ENCODE results near the gene WNT7A. TPM values are rescaled to one million over a fixed set of nuclear protein-coding genes. Genes with fewer than 3 reads are reported as not detected.
A peak's percentile ranks its signal among the peaks of the same experiment; 100 is the strongest.

Gene WNT7A
- polyA plus RNA-seq, 1 donor, result not detected

DNA sequence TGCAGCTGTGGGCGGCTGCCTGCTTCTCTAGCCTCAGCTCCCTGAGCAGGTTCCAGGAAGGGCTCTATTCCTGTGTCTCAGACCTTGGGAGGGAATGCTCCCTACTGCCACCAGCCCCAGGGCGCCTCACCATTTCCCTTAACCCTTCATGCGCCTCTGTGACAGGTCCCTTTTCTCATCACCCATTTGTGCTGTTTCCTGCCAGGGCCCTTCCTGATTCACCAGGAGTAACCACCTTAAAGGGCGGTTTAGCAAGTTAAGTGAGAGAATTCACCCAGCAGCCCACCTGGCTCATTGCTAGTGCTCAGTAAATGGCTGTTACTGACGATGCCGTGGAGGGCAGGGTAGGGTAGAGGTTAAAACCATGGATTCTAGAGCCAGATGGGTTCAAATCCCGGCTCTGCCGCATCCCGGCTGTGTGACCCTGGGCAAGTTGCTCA, 87.8 kb downstream of the WNT7A start:
- no peak for DNase-seq

DNA sequence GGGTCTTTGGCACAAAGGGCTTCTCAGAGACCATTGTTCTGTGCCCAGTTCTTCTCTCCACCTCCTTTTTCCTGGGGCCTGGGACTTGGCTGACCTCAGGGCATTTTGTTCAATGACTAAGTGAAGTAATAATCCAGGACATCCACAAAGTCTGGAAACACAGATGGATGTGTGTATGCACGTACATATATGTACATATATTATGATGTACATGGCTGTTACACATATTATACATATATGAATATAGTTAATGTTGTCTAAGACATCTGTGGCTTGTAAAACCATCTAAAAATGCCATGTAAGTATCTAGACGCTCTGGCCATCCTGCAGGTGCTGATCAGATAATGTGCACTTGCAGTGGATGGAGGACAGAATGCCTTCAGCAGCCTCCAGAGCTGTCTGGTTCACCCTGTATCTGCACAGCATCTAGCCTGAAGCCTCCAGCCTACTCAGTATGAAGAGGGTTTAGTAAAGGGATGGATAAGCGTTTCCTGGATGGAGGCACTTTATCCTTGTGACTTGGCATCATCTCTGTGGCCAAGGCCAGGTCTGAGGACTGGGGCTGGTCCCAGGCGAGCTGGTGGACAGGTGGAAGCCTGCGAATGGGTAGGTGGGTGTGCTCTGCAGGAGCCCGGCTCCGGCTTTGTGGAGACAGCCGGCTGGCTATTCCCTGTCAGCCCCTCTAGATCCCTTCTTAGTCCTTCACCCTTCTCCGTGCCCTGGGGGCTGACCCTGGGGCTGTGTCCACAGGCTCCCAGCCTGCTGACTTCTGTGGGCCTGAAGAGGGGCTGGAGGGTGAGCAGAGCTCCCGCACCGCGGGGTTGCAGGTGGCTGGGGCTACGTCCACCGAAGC, 88.4 kb downstream of the WNT7A start:
- no peak for DNase-seq

DNA sequence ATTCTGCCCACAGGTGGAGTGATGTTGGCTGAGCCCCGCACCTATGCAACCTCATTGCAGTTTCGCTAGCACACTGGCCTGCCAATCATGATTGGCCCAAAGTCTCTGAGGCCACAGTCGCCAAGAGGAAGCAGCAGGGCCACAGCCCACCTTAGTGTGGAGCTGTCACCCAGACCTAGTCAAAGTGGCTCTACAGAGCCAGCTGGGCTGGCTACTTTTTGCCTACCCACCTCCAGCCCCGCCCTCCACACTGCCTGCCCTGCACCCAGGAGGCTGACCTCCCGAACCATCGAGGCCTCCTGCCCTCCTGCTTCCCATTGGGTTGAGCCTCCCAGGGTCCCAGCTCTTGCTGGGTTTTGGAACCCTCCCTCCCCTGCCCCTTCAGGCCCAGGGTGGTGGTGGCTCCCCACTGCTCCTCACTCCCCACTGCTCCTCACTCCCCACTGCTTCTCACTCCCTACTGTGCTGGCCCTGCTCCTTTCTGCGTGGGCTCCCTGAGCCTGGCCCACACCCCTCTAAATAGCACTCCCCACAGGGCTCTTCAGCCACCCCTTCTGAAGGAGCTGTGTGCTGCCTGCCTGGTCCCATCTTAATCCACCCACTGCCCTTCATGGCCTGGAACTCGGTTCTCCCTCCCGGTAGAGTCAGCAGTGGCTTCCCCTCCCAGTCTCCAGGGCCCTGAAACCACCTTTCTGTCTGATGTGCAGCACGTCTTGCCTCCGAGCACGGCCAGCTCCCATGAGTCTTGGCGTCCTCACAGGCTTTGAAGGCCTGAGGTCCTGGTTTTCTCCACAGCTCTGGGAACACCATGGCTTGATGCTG, 89.3 kb downstream of the WNT7A start:
- no peak for DNase-seq

DNA sequence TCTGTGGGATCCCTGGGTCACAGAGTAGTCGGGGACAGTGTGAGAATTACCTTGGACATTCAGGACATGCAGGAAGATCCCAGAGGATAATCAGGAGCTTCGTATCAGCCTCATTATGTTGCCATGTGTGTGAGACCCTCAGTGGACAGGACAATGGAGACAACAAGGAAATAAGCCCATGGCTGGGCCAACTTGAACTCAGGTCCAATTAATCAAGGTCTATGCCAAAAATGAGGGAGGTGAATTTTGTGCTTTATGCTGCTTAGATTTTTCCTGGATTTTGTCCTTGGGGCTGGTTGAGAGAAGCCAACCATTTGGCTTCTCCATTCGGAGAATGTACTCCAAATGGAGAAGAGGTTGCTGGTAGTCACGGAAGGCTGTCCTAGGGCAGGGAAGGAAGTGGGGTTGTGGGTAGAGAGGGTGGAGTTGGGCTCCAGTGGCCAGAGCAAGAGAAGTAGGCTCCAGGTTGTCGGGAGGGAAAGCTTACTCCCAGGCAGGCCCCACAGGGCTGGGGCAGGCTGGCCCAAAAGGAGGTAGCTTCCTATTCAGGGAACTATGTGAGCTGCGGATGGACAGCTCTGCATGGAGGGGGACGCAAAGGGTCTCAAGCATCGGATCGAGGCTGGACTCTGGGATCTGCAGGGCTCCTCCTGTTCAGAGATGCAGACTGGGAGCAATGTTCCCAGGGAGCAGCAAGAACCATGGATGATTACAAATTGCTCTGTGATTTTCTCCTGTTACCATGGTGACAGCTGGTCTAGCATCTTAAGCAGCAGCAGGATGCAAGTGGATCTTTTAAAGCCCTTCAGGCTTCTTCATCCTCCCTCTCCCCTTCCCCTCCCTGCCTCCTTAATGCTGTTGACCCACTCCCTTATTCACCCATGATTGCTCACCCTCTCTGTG, 91.1 kb downstream of the WNT7A start:
- DNase-seq, result no peak

DNA sequence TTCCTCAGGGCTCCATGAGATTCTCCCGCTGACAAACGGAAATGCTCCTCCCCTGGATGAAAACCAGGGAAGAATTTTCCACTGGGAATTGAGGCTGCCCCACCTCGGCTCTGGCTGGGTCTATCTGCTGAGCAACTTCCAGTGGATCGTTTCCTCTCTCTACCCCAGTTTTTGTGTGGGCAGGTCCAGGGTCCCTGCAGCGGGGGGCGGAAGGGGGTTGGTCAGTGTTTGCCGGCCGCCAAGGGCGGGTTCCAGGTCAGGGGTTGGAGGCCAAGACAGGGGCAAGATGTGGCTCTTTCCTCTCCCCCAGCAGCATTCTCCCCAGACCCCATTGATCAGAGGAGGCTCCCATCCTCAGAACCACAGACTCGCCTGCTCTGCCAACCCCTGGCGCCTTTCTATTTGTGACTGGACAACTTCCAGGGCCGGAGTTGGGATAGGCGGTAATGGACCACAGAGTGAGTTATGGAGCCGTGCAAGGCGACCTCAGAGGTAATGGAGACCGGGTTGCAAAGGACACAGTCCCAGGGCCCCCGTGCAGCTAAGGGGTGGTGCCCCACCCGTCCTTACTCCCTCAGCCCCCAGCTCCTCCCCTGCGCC, 92.2 kb downstream of the WNT7A start:
- no peak for DNase-seq

DNA sequence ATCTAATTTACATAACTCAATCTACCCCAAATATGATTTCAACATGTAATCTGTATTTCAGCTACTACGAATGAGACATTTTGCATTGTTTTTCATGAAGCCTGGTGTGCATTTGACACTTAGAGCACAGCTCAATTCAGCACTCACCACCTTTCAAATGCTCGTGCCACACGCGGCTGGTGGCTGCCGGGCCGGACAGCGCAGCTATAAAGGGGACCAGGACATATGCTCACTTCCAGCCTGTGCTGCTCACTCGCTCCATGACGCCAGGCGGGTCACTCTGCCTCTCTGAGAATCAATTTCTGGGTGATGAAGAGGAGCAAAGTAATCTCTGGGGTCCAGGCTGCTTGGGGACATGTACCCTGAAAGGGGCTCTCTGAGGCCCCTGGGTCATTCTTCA, 93.1 kb downstream of the WNT7A start:
- DNase-seq, result no peak

DNA sequence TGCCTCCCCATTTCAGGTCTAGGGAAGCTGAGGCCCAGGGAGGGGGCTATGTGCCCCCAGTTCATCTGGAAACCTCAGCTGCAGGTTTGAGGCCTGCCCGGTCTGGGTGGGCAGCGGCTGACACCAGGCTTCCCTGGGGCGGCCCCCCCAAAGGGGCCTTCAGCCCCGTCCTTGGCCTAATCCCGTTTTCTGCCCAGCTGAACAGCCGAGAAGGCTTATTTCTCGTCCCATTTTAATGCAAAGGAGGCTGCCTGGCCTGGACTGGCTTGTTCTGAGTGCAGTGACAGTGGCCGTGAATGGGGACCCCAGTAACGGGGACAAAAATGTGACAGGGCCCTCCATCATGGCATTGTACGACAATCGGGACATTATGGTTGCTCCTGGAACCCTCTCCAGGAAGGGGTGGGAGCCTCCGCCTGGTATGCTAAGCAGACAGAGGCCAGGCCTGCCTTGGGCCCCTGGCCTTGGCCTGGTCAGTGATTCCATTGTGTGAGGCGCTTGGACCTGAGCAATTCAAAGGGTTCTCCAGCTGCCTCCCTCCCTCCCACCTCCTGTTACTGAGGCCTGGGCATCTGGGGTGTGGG, 93.9 kb downstream of the WNT7A start:
- no peak for DNase-seq

DNA sequence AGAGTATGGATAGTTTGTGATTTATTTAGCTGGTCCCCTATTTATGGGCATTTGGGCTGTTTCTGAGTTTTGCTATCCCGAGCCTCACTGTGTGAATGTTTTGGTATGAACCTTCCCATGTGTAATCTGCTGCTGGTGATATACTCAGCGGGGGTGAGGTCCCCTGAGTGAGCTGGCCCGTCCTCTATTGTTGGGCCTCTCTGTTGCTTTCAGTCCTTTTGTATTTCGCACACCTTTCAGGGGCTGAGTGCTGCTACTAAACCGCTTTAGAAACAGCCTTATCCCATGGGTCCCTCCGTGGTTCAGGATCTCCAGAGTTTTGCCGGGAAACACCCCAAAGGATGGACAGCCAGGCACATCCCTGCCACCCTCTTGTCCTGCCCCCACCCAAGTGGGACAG, 94.5 kb downstream of the WNT7A start:
- DNase-seq, result no peak

DNA sequence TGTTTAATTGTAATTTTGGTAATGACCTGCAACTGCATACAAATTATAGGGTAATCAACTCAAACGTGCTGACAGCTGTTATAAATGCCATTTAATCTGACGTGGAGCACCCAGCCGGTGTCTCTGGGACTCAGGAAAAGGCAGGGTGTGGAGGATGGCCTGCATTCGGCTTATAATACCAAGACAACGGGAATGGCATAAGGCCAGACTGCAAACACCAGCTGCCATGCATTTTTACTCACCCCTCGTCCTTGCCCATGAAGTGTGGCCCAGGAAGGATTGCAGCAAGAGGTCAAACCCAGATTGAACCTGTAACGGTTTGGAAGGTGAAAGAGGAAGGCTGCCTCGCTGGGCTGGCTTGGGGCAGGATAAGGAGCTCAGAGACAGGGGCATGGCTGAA, 96.4 kb downstream of the WNT7A start:
- DNase-seq, result no peak

DNA sequence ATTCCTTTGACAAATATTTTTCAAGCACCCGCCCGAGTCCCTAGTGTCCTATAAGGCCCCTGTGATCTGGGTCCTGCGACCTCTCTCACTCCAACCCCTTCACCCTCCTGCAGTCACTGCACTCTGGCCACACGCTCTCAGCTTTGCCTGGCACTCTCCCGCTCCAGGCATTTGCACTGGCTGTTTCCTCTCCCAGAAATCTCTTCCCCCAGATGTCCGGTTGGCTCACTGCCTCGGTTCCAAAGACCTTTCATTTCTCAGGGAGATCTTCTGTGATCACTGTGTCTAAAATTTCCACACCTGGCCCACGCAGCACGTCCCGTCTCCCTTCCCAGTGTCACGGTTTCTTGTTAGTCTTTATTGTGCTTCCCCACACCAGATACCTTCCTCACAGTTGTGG, 97.4 kb downstream of the WNT7A start:
- peak; percentile 34 for DNase-seq

DNA sequence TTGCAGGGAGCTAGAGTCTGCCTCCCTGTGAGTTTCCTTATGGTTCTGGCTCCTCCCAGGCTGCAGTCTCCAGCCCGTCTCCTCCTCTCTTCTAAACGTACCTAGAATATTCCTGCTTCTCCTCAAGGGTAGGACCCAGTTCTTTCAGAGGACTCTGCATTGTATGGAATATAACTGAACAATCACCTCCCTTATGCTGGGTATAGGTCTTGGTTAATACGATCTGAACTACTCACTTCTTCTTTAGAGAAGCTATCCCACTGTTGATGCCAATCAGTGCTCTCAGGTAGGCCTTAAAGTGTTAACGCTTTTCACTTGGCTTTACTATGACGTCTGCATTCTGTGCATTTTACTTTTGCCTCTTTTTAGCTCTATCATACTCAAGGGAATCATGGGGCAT, 98.5 kb downstream of the WNT7A start:
- DNase-seq, result no peak

DNA sequence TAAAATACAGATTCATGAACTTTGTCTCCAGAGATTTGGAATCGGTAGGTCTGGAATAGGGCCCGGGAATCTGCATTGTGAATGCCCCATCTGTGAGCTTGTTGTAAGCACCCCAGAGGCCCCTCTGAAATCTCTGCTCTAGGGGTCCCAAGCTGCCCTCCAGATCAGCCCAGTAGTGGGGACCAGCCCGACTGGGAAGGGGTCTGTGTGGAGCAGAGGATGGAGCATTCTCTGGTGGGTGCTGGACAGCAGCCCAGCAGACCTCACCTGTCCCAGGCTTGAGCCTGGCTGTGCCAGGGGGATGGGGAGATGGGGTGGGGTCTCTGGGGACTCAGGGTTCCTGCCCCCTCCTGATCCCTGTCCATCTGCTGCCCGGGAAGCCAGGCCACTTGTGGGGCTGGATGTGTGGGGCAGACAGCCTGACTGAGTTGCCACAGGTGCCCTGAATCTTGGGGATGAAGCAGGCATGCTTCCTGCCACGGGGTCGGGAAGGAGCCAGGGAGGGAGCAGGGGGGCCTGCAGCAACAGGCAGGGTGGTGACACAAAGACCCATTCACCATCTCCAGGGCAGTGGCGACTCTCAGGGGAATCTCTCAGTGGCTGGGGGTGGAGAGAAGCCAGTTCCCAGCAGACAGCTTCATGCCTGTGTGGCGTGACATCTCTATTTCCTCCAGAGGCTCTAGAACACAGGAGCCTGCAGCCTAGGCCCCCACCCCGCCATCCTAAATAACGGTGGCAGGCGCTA, 99.3 kb downstream of the WNT7A start:
- DNase-seq, result no peak

DNA sequence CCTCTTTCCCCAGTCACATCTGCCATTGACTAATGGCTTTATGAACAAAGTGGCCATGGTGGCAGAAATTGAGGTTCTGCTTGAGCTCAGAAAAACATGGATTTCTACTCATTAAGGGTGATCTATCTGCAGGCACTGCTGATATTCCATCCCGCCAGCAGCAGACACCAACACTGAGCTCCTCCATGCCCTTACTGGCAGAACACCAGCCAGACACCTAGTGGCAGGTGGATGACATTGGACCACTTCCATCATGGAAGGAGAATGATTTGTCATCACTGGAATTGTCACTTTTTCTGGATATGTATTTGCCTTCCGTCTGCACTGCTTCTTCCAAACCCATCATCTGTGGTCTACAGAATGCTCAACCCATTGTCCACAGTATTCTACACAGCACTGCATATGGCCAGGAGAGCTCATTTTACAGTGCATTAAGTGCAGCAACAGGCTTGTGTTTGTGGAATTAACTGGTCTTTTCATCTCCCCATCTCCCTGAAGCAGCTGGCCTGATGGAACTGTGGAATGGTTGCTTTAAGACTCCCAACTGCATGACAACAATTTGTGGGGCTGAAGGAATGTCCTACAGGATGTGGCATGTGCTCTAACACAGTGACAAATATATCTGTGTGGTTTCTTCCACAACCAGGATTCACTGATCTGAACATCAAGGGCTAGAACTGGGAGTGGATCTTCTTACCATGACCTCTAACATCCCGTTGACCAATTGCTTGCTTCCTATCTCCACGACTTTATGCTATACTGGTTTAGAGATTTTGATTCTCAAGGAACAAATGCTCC, 103.4 kb downstream of the WNT7A start:
- no peak for DNase-seq

DNA sequence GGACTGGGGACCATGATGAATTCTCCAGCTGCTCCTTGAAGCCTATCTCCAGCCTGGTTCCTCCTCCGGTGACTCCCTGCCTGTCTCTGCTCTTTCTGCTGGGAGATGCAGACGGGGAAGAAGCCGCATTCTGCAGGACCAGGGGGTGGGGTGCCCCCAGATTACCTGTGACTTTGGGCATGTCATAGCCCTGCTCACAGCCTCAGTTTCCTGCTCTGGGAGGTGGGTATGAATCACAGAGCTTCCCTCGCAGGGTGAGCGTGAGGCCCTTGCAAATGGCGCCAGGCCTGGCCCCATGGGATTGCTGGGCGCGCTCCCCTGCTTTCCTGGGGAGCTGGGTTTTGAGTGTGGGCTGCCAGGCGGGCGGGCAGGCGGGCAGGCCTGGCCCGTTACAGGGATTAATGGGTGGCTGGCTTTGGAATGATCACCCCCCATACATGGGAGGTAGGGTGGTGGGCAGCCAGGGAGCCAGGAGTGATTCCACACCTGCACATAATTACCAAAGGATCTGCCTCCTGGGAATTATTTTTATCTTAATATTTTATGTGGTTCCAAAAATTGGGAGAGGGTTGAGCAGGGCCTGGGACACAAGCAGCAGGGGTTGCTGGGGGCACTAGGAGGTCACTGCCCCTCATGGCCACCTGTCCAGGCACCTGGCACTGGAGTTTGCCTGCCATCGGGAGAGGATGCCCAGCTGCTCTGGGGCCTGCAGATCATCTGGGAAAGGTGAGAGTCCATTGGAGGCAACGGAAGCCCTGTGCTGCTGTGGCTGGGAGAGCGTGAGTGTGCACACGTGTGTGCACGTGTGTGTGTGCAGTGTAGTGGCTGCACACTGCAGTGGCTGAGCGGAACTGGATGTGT, 106.8 kb downstream of the WNT7A start:
- no peak for DNase-seq

DNA sequence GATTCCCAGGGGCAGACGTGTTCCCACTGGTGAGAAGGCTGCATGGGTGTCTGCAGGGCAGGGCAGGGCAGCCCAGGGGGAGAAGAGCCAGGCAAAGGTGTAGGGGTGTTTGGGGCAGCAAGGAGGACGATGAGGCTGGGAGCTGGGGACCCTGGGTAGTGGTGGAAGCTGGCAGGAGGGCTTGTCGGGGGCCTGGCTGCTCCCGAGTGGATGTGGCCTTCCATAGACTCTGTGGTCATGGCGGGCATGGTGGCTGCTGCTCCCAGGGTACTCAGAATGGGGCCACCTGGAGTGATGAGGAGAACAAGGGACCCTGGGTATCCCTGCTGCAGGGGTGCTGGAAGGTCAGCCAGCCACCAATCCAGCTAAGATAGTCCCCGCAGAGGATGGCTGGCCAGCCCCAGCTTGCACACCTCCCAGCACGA, 107.5 kb downstream of the WNT7A start:
- DNase-seq, result no peak

DNA sequence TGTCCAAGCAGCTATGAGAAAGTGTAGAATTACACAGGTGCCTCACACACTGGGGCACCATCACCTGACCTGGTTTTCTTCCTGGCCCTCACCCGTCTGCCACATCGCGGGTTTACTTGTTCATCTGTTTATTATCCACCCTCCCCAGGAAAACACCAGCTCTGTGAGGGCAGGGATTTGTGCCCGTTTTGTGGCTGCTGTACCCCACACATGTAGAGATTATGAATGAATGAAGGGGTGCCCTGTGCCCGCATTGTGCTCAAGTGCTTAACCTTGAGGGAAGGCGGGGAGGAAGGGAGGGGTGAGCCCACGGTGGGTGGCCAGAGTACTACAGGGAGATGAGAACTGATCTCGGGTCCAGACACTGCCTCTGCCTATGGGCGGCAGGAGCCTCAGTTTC, 108.4 kb downstream of the WNT7A start:
- no peak for DNase-seq

DNA sequence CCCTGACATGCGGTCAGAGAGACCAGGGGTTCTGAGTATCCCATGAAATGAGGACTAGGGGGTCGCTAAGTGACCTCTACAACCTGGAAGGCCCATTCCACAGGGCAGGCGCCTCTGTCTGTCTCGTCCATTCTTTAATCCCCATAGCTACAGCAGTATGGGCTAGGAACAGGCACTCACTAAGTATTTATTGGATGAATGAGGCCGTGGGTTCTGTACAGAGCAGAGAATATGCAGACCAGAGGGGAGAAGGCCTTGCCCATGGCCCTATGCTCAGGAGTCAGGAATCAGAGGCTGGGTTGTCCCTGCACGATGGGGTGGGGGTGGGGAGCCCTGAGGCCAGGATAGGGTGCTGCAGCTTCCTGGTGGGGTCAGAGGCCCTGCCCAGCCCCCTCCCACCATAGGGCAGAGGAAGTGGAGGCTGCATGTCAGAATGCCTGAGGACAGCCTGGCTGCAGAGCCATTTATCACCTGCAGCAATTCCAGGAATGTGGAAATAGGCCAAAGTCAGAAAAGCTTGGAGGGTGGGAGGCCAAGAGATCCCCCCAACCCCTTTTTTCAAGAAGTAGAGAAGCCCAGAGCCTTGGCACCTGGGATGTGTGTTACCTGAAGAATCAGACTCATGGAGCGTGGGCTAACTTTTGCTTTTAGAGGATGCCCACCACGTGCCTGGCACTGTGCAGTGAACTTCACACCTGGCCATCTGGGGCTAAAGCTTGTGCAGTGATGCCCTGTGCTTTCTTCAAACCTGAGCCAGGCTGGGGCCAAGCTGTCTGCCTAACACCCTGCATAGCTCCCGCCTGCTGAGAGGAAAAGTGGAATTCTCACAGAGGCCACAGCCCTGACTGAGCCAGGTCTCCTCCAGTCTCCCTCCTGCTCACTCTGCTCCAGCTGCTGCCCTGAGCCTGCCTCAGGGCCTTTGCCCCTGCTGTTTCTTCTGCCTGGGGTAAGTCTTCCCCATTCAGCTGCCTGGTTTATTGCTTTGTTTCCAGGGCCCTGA, 109.4 kb downstream of the WNT7A start:
- DNase-seq, result no peak

DNA sequence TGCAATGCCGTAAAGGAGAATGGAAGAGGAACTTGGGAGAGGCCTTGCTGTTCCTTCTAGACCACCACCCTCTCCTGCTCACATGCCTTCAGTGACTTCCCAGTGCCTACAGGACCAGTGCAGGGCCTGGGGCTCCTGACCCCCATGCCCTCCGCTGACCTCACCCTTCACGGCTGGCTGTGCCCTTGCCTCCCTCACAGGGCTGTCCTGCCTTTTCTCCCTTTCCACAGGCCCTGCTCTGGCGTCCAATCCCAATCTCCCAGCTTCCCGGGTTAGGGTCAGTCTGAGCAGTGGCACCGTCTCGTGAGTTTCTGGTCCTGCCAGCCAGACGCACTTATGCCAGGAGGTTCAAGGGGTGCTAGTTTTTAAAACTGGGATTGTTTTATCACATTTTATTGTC, 110.4 kb downstream of the WNT7A start:
- no peak for DNase-seq

Data from hindlimb muscle (tissue), 1 donor.